MM.1S (cell line): Measurements from ENCODE around the gene TIMM8B.

Experiments
- DNase-seq: peaks from one replicate; pipeline ENCODE4 v3.0.0-alpha.2; 2015
- H2AFZ ChIP-seq: fragments of 300-600 bp; sonication (generic); 2 replicates; pipeline ENCODE4 v1.6.0; 2016; ENCODE audit warnings: antibody characterized with exemption, low read length
- H3F3A ChIP-seq: fragments of 300-600 bp; sonication (generic); 2 replicates; pipeline ENCODE4 v1.6.1; 2016; ENCODE audit warnings: mild to moderate bottlenecking, antibody characterized with exemption, low read length, moderate library complexity, mixed read lengths; ENCODE audit not compliant: insufficient read depth
- H3K27ac ChIP-seq: fragments of 300-600 bp; sonication (generic); 2 replicates; pipeline ENCODE4 v1.5.1; 2016; ENCODE audit warnings: mild to moderate bottlenecking, low read length
- H3K27me3 ChIP-seq: fragments of 300-600 bp; sonication (generic); replicated peaks from 2 replicates; pipeline ENCODE4 v1.6.0; 2016; ENCODE audit warnings: low read length; ENCODE audit not compliant: insufficient read depth
- H3K36me3 ChIP-seq: fragments of 300-600 bp; sonication (generic); replicated peaks from 2 replicates; pipeline ENCODE4 v1.6.1; 2016; ENCODE audit warnings: mild to moderate bottlenecking, low read length, mixed read lengths; ENCODE audit not compliant: insufficient read depth
- H3K4me1 ChIP-seq: fragments of 300-600 bp; sonication (generic); 2 replicates; pipeline ENCODE4 v1.6.1; 2016; ENCODE audit warnings: low read length, mixed read lengths
- H3K4me2 ChIP-seq: fragments of 300-600 bp; sonication (generic); 2 replicates; pipeline ENCODE4 v1.6.0; 2016; ENCODE audit warnings: low read depth, low read length
- H3K4me3 ChIP-seq: fragments of 300-600 bp; sonication (generic); 2 replicates; pipeline ENCODE4 v1.5.1; 2016; ENCODE audit warnings: low read length, mixed read lengths
- H3K79me2 ChIP-seq: fragments of 300-600 bp; sonication (generic); 2 replicates; pipeline ENCODE4 v1.6.1; 2016; ENCODE audit warnings: mixed run types, low read length, mixed read lengths
- H3K9ac ChIP-seq: fragments of 300-600 bp; sonication (generic); 2 replicates; pipeline ENCODE4 v1.6.1; 2016; ENCODE audit warnings: low read length, mixed read lengths
- H3K9me2 ChIP-seq: fragments of 300-600 bp; sonication (generic); replicated peaks from 2 replicates; pipeline ENCODE4 v1.6.1; 2016; ENCODE audit warnings: mild to moderate bottlenecking, low read length, mixed read lengths; ENCODE audit not compliant: insufficient read depth
- H3K9me3 ChIP-seq: fragments of 300-600 bp; sonication (generic); replicated peaks from 2 replicates; pipeline ENCODE4 v1.6.1; 2016; ENCODE audit warnings: mild to moderate bottlenecking, low read length, mixed read lengths; ENCODE audit not compliant: insufficient read depth
- H4K20me1 ChIP-seq: fragments of 300-600 bp; sonication (generic); 2 replicates; pipeline ENCODE4 v1.6.1; 2016; ENCODE audit warnings: mild to moderate bottlenecking, low read length, moderate library complexity, mixed read lengths; ENCODE audit not compliant: insufficient read depth
- CTCF ChIP-seq: fragments of 300-600 bp; sonication (generic); IDR thresholded peaks from 2 replicates; pipeline ENCODE4 v1.5.1; 2016; ENCODE audit warnings: antibody characterized with exemption, low read length, mixed read lengths
- EZH2 ChIP-seq: fragments of 300-600 bp; sonication (generic); optimal IDR thresholded peaks from 2 replicates; pipeline ENCODE3; 2017; ENCODE audit warnings: low read depth, mild to moderate bottlenecking, antibody characterized with exemption, low read length, mixed read lengths
- EZH2phosphoT487 ChIP-seq: fragments of 300-600 bp; sonication (generic); IDR thresholded peaks from 2 replicates; pipeline ENCODE4 v1.6.1; 2018; ENCODE audit warnings: antibody characterized with exemption, low read length

TIMM8B gene

GRCh38 chr11:112086422-112087191 is at the start of gene TIMM8B, which contains the start of gene SDHD:
Gene TIMM8B, minus strand, starts transcription at chr11:112086756. Its CDS starts 33 bp downstream, at chr11:112086723.
Gene SDHD, plus strand, starts transcription at chr11:112086873. Its CDS starts 35 bp downstream, at chr11:112086908.
- Histone ChIP-seq H3K4me3 (peak within 1 kb of the TSS; percentile 95), H3K9ac (peak within 1 kb of the TSS; percentile 82), H4K20me1 (no peaks in the 10 kb centered on the region), H3K4me2 (peak within 1 kb of the TSS; percentile 90), H3K9me2 (no peaks in the 10 kb centered on the region), H2AFZ (peak within 1 kb of the TSS; percentile 76), H3F3A (peaks cover 38% of the 10 kb centered on the region), H3K36me3 (peaks cover 29% of the 10 kb centered on the region), H3K9me3 (no peaks in the 10 kb centered on the region), H3K27ac (peak within 1 kb of the TSS; percentile 47; the same call in 1 of the 2 replicates), H3K4me1 (peaks cover 10% of the 10 kb centered on the region; the same call in 1 of the 2 replicates), H3K79me2 (peaks cover 82% of the 10 kb centered on the region), H3K27me3 (no peaks in the 10 kb centered on the region)
- DNase-seq: peak; percentile 98
- peak; percentile 28 for TF ChIP-seq CTCF
- TF ChIP-seq EZH2: no peak

GRCh38 chr11:112134473-112134872 is 47.9 kb upstream of the TIMM8B start:
- TF ChIP-seq EZH2phosphoT487 (no peak), EZH2 (no peak), CTCF (no peak)
- no peak for DNase-seq
- Histone ChIP-seq H3K79me2 (no peaks in the 10 kb centered on the region), H3K27ac (no peak overlapping the region), H3K4me1 (peaks cover 23% of the 10 kb centered on the region), H4K20me1 (no peaks in the 10 kb centered on the region), H3K4me2 (no peak overlapping the region), H3K4me3 (no peak overlapping the region), H3K9me3 (no peaks in the 10 kb centered on the region), H3K9me2 (no peaks in the 10 kb centered on the region), H3F3A (peaks cover 19% of the 10 kb centered on the region; the same call in 1 of the 2 replicates), H3K36me3 (no peaks in the 10 kb centered on the region), H3K9ac (no peak overlapping the region), H2AFZ (no peak overlapping the region), H3K27me3 (no peaks in the 10 kb centered on the region)

- peaks cover 23% of the 10 kb centered on the region for H3K4me1 ChIP-seq
- no peak overlapping the region for H2AFZ ChIP-seq
- peak; percentile 79 for DNase-seq
- H3K36me3 ChIP-seq: no peaks in the 10 kb centered on the region
- H3K4me3 ChIP-seq: no peak overlapping the region
- H3F3A ChIP-seq: peaks cover 19% of the 10 kb centered on the region; the same call in 1 of the 2 replicates
- TF ChIP-seq CTCF (no peak), EZH2phosphoT487 (no peak), EZH2 (no peak)
- H3K4me2 ChIP-seq: peak overlapping the region; percentile 21; the same call in 1 of the 2 replicates
- H3K9me3 ChIP-seq: no peaks in the 10 kb centered on the region
- no peak overlapping the region for H3K9ac ChIP-seq
- no peaks in the 10 kb centered on the region for H3K27me3 ChIP-seq
- H3K79me2 ChIP-seq: no peaks in the 10 kb centered on the region
- H3K9me2 ChIP-seq: no peaks in the 10 kb centered on the region
- peak overlapping the region; percentile 75; the same call in 1 of the 2 replicates for H3K27ac ChIP-seq
- H4K20me1 ChIP-seq: no peaks in the 10 kb centered on the region
Measured at GRCh38 chr11:112132737-112133136, 46.2 kb upstream of the TIMM8B start.
